ENCODE data around the gene NHERF1. TPM values are rescaled to one million over a fixed set of nuclear protein-coding genes. Genes with fewer than 3 reads are reported as not detected.

Gene NHERF1
- total and polyA plus RNA-seq, 9 of the 15 experiments (the other 6 are each of a cell fraction or from before 2014, with no cell fraction given): 11.4 to 79.9 (median 36.9) TPM

DNA sequence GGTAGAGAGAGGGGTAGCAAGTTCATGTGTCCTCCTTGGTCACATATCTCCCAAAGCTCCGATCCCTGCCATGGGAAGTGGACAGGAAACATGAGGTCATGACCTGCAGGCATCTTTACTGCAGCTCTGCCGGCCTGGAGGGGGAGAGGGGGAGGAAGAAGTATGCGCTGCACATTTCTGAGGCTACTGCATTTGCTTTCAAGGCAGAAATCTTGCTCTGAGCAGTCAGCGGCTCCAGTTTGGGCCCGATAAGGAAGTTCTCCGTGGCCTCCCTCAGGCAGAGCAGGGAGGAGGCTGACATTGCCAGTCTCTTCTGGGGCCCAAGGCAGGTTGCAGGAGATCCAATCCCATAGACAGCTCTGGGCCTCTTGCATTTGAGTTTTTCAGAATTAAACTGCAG lies 1.5 kb upstream of the NHERF1 start (continued):
- peak in 1 of 2 experiments; percentile 65; a peak in 1 of 4 replicates for TF ChIP-seq ZNF639 (CRISPR knock-in tag; conservative IDR thresholded peaks at IDR 0.05 in 1 of 2, IDR thresholded peaks at IDR 0.05 in 1 of 2)
- no peak for TF ChIP-seq ZNF175 (CRISPR knock-in tag; IDR thresholded peaks at IDR 0.05; ENCODE audit: low read depth)
- TF ChIP-seq UBTF (IDR thresholded peaks at IDR 0.05; ENCODE audit: borderline replicate concordance in 1 of 2, low read depth in 2 of 2, low read length in 2 of 2): peak in 1 of 2 experiments; percentile 76; a peak in 2 of 4 replicates
- no peak for TF ChIP-seq SRSF7 (optimal IDR thresholded peaks at IDR 0.05; ENCODE audit: low read depth, low read length)
- no peak for TF ChIP-seq MCM3 (IDR thresholded peaks at IDR 0.05)
- peak; percentile 44; the same call in 1 of the 2 replicates for TF ChIP-seq SOX6 (IDR thresholded peaks at IDR 0.05)
- TF ChIP-seq PATZ1 (CRISPR knock-in tag; IDR thresholded peaks at IDR 0.05; ENCODE audit: borderline replicate concordance): no peak
- TF ChIP-seq ETV6 (IDR thresholded peaks at IDR 0.05; ENCODE audit: borderline replicate concordance in 1 of 2, low read depth in 2 of 2, low read length in 1 of 2): peak in 1 of 2 experiments; percentile 17; a peak in 1 of 4 replicates
- TF ChIP-seq ETV6 (CRISPR knock-in tag; IDR thresholded peaks at IDR 0.05; ENCODE audit: borderline replicate concordance): no peak
- TF ChIP-seq ZFPM2 (CRISPR knock-in tag; IDR thresholded peaks at IDR 0.05): no peak
- peak; percentile 43; the same call in 1 of the 2 replicates for TF ChIP-seq ATF7 (IDR thresholded peaks at IDR 0.05)
- TF ChIP-seq STAT5B (CRISPR knock-in tag; IDR thresholded peaks at IDR 0.05): no peak
- peak; percentile 79 for TF ChIP-seq NR2C1 (IDR thresholded peaks at IDR 0.05)
- TF ChIP-seq NR2C1 (tag; IDR thresholded peaks at IDR 0.05): peak; percentile 89
- no peak for TF ChIP-seq RBBP5 (IDR thresholded peaks at IDR 0.05; ENCODE audit: borderline replicate concordance, insufficient read depth, low read length, poor library complexity, severe bottlenecking)
- no peak for TF ChIP-seq PHTF2 (CRISPR knock-in tag; IDR thresholded peaks at IDR 0.05)
- TF ChIP-seq KDM2B (CRISPR knock-in tag; IDR thresholded peaks at IDR 0.05): no peak
- TF ChIP-seq YBX1 (IDR thresholded peaks at IDR 0.05): no peak
- TF ChIP-seq ZBTB7A (IDR thresholded peaks at IDR 0.05; ENCODE audit: borderline replicate concordance, control insufficient read depth, low read depth, low read length): peak; percentile 40; the same call in 1 of the 2 replicates
- TF ChIP-seq SMAD4 (CRISPR knock-in tag; conservative IDR thresholded peaks at IDR 0.05): peak; percentile 40
- TF ChIP-seq MNT (conservative IDR thresholded peaks at IDR 0.05): peak in 1 of 2 experiments; percentile 42; a peak in 2 of 4 replicates
- TF ChIP-seq DPF2 (IDR thresholded peaks at IDR 0.05): peak; percentile 74
